Neural cell (in vitro differentiated cells): ENCODE measurements around the gene NIPSNAP2.

Experiments
- CTCF ChIP-seq: fragments of 450-650 bp; IDR thresholded peaks from 2 replicates; pipeline ENCODE4 v1.5.1; 2014; ENCODE audit warnings: antibody characterized with exemption, mild to moderate bottlenecking, moderate library complexity; ENCODE audit not compliant: poor library complexity, severe bottlenecking
- EZH2 ChIP-seq: fragments of 200-600, 300-800 bp; shearing (Covaris generic), sonication (generic); IDR thresholded peaks from 2 replicates; pipeline ENCODE4 v1.6.1; 2014; ENCODE audit warnings: antibody characterized with exemption, low read length, borderline replicate concordance, mild to moderate bottlenecking; ENCODE audit not compliant: insufficient read depth, poor library complexity, severe bottlenecking
- MXI1 ChIP-seq: fragments of 450-650 bp; conservative IDR thresholded peaks from 2 replicates; pipeline ENCODE4 v1.6.1; 2014; ENCODE audit warnings: antibody characterized with exemption, mild to moderate bottlenecking; ENCODE audit not compliant: poor library complexity, severe bottlenecking
- POLR2AphosphoS5 ChIP-seq: IDR thresholded peaks from 2 replicates; pipeline ENCODE4 v1.6.1; 2012
- RAD21 ChIP-seq: fragments of 450-650 bp; conservative IDR thresholded peaks from 2 replicates; pipeline ENCODE4 v1.6.1; 2014; ENCODE audit warnings: antibody characterized with exemption, mild to moderate bottlenecking, moderate library complexity
- REST ChIP-seq: IDR thresholded peaks from 2 replicates; pipeline ENCODE4 v1.6.1; 2012; ENCODE audit warnings: borderline replicate concordance
- TAF1 ChIP-seq: IDR thresholded peaks from 2 replicates; pipeline ENCODE4 v1.6.1; 2012; ENCODE audit warnings: low read depth

GRCh38 chr7:55965805-55966421 lies 1.5 kb downstream of the NIPSNAP2 start:
- TF ChIP-seq RAD21 (no peak), EZH2 (no peak), POLR2AphosphoS5 (no peak), CTCF (no peak), MXI1 (no peak), TAF1 (no peak), REST (no peak)
